Hepatocyte (in vitro differentiated cells): Measurements from ENCODE around the gene WIF1.

Experiments used
- CTCF ChIP-seq: fragments of 200-600 bp; sonication (generic); IDR thresholded peaks from 2 replicates; pipeline ENCODE4 v1.5.1; 2016; ENCODE audit warnings: antibody characterized with exemption, mild to moderate bottlenecking; ENCODE audit not compliant: poor library complexity
- EZH2 ChIP-seq: fragments of 200-600 bp; sonication (generic); IDR thresholded peaks from 2 replicates; pipeline ENCODE4 v1.6.1; 2016; ENCODE audit warnings: antibody characterized with exemption, mild to moderate bottlenecking, borderline replicate concordance

- TF ChIP-seq CTCF (no peak), EZH2 (no peak)
These were observed 36.5 kb downstream of the WIF1 start for GRCh38 chr12:65084579-65084978.
